Epithelial cell of esophagus (primary cell): Measurements from ENCODE around the gene CGB8.
"Not testable (repeated sequence)": the region's sequence is repeated elsewhere in the genome, so short reads cannot be mapped to it uniquely, and the experiment has no call there.

Source experiments
- DNase-seq: peaks from one replicate; pipeline ENCODE4 v3.0.0; 2010; ENCODE audit warnings: low read depth
- H3K4me3 ChIP-seq: 2 replicates; pipeline ENCODE4 v1.5.1; 2011; ENCODE audit warnings: mild to moderate bottlenecking, low read length, control low read depth
- CTCF ChIP-seq: IDR thresholded peaks from 2 replicates; pipeline ENCODE4 v1.5.1; 2011; ENCODE audit warnings: low read depth, mild to moderate bottlenecking, low read length, control low read depth, inconsistent platforms; ENCODE audit not compliant: insufficient read depth; ENCODE audit errors: missing control alignments

Gene CGB8

DNA sequence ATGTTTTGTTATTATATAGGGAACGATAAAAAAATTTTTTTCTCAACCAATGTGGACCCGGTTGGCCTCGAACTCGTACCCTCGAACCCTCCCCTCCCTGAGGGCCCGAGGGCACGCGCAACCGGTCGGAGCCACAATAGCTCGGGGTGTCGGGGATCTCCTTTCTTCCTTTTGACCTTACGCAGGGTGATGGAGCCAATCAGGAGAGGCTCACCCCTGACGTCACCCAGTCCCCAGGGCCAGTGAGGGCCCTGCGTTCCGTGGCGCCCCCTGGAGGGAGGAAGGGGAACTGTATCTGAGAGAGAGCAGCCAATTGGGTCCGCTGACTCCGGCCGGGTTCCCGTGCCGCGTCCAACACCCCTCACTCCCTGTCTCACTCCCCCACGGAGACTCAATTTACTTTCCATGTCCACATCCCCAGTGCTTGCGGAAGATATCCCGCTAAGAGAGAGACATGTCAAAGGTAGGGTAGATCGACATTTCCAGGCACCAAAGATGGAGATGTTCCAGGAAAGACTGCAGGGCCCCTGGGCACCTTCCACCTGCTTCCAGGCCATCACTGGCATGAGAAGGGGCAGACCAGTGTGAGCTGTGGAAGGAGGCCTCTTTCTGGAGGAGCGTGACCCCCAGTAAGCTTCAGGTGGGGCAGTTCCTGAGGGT lies 17.1 kb downstream of the CGB8 start, which contains the start of gene CGB2:
Gene CGB2, plus strand, starts transcription at position 249 of the 660 bp plus-strand sequence. Its CDS starts 206 bp downstream, at position 455.
- peak; percentile 36 for TF ChIP-seq CTCF
- DNase-seq, H3K4me3 ChIP-seq: not testable (repeated sequence)

- H3K4me3 ChIP-seq, DNase-seq: not testable (repeated sequence)
Measured at GRCh38 chr19:49030323-49030722, 18.6 kb downstream of the CGB8 start.

GRCh38 chr19:49029749-49030148 lies 19.2 kb downstream of the CGB8 start:
- not testable (repeated sequence) for H3K4me3 ChIP-seq, DNase-seq

DNA sequence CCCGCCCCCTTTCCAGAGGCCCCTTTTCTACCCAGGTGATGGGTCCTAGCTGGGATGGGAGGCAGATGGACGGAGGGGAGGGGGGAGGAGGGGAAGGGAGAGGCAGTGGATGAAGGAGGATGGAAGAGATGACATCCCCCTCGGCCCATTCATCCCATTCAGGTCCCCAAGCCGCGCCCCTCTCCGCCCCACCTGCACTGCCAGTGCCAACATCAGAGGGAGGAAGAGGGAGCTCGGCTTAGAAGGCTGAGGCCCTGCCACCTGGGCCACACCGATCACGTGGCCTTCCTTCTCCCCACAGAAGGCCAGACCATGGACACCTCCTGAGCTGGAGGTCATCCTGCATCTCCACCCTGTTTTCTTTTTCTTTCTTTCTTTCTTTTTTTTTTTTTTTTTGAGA lies 20.2 kb downstream of the CGB8 start:
- DNase-seq, H3K4me3 ChIP-seq: not testable (repeated sequence)

DNA sequence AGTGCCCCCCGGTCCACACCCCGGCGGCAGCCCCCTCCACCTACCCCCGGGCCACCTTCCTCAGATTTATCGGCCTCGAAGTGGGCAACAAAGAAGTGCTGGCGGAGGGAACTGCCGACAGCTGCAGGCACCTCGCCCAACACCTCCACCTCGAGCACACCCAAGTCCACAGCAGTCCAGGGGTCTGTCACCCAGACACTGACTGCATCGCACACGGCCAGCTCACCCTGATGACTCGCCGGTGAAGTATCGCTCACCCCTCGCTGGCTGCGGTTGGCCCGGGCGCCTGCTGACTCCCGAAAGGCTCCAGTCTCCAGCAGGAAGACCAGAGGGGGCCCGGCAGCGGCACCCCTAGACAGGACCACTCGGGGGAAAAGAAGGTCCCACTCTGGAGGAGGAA lies 23.3 kb downstream of the CGB8 start:
- H3K4me3 ChIP-seq, DNase-seq: not testable (repeated sequence)

DNA sequence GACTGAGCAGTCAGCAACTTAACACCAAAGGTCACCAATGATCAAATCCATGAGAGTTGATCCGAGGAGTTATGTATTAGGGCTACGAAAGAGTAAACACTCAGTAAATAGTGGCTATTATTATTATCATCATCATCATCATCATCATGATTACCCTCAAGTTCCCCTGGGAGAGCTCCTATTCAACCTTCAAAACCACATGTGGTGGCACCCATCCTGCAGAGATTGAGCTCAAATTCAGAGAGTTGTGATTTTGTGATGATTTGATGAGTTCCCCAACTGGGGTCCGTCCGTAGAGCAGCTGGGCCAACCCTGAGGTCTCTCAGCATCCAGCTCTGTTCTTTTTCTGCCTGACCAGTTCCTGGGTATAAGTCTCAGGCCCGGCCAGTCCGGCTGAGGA lies 23.8 kb downstream of the CGB8 start:
- H3K4me3 ChIP-seq, DNase-seq: not testable (repeated sequence)

DNA sequence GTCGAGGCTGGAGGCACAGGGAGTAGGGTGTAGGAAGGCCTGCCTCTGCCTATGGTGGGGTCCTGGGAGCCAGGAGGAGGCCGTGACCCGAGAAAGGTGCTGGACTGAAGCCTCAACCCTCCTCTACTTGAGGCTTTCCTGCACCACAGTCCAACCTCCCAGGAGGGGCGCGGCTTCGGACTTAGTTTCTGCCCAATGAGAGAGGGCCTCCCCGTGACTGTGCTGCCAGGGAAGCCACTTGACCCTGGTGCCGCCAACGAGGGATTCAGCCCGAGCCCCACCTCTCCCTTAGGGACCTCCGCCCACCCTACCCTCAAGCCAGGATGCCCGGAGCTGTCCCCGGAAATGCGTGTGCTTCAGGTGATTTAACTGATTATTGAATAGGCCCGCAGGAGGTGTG lies 24.7 kb downstream of the CGB8 start, which contains the start of gene CGB3:
Gene CGB3, minus strand, starts transcription at position 101 of the 400 bp plus-strand sequence. CDS start 362 bp downstream, outside the sequence.
- DNase-seq, H3K4me3 ChIP-seq: not testable (repeated sequence)

GRCh38 chr19:49022116-49022515 lies 26.8 kb downstream of the CGB8 start:
- no peak for DNase-seq
- H3K4me3 ChIP-seq, result no peak overlapping the region
- TF ChIP-seq CTCF, result no peak

GRCh38 chr19:49020931-49021895 lies 27.7 kb downstream of the CGB8 start:
- DNase-seq, result no peak
- TF ChIP-seq CTCF, result no peak
- H3K4me3 ChIP-seq, result no peak overlapping the region

- no peak overlapping the region for H3K4me3 ChIP-seq
- no peak for DNase-seq
- no peak for TF ChIP-seq CTCF
Measured at GRCh38 chr19:49020342-49020741, 28.6 kb downstream of the CGB8 start.
